ENCODE results near the gene C8G. TPM values are rescaled to one million over a fixed set of nuclear protein-coding genes. Genes with fewer than 3 reads are reported as not detected.

The C8G gene
- total RNA-seq, 1 donor from 2014 or later = 1.6 TPM

DNA sequence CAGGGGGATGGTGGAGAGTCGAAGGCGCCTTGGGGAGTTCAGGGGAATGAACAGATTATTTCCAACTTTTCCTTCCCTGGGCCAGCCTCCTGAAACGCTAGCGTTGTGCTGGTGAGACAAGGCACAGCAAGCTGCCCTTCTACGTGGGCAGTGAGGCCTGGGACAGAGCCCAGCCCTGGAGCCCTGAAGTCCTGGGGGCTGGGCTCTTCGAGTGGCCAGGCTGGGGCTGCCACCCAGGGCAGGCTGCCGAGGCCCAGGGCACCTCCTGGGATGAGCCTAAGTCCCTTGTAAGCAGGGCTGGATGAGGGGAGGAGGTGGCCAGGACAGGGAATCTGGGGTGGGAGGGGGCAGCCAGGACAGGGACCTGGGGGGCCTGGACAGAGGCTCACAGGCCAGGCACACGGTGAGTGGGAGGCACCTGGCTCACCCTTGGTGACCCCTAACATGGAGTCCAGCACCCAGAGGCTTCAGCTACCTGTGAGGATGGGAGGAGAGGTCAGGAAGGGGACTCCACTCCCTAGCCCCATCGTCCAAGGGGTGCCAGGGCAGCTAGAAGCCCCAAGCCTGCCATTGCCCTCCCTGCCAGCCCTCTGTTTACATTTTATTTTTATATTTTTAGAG, 5.7 kb downstream of the C8G start:
- peak overlapping the region; percentile 93 for H3K4me2 ChIP-seq (ENCODE audit: low read length)
- Mint-ChIP-seq H3K4me1 (ENCODE audit: low read depth, unreplicated experiment) (no peaks in the 10 kb centered on the region), H3K4me3 (ENCODE audit: unreplicated experiment) (peak overlapping the region; percentile 40), H3K36me3 (ENCODE audit: low read depth, unreplicated experiment) (no peaks in the 10 kb centered on the region), H3K27ac (ENCODE audit: unreplicated experiment) (no peak overlapping the region), H3K27me3 (ENCODE audit: low read depth, unreplicated experiment) (peaks cover 7% of the 10 kb centered on the region), H3K9me3 (ENCODE audit: unreplicated experiment) (no peaks in the 10 kb centered on the region)
- no peak for FAIRE-seq
- no peaks in the 10 kb centered on the region for H3K27me3 ChIP-seq (ENCODE audit: insufficient read depth, low read length)
- no peak for DNase-seq (ENCODE audit: low read depth)
- H3K79me2 ChIP-seq (ENCODE audit: insufficient read depth, low read length) = no peaks in the 10 kb centered on the region
- no peak overlapping the region for H3K27ac ChIP-seq (ENCODE audit: low read depth, low read length)
- H3K36me3 ChIP-seq (ENCODE audit: insufficient read depth, low read length) = no peaks in the 10 kb centered on the region
- no peaks in the 10 kb centered on the region for H4K20me1 ChIP-seq (ENCODE audit: insufficient read depth, low read length)
- peaks cover 7% of the 10 kb centered on the region for H3K4me1 ChIP-seq (ENCODE audit: insufficient read depth, low read length)
- H3K9ac ChIP-seq (ENCODE audit: low read length) = peak overlapping the region; percentile 72
- no peak for TF ChIP-seq EZH2 (IDR thresholded peaks at IDR 0.05; ENCODE audit: insufficient read depth, low read length)
- no peak for TF ChIP-seq CTCF (IDR thresholded peaks at IDR 0.05; ENCODE audit: insufficient read depth, low read depth, low read length)
- H3K4me3 ChIP-seq (ENCODE audit: insufficient read depth, low read depth, low read length) = no peak overlapping the region
- H3K9me3 ChIP-seq (ENCODE audit: insufficient read depth, low read depth, low read length) = no peaks in the 10 kb centered on the region
- peak overlapping the region; percentile 98 for H2AFZ ChIP-seq (ENCODE audit: low read depth, low read length)

DNA sequence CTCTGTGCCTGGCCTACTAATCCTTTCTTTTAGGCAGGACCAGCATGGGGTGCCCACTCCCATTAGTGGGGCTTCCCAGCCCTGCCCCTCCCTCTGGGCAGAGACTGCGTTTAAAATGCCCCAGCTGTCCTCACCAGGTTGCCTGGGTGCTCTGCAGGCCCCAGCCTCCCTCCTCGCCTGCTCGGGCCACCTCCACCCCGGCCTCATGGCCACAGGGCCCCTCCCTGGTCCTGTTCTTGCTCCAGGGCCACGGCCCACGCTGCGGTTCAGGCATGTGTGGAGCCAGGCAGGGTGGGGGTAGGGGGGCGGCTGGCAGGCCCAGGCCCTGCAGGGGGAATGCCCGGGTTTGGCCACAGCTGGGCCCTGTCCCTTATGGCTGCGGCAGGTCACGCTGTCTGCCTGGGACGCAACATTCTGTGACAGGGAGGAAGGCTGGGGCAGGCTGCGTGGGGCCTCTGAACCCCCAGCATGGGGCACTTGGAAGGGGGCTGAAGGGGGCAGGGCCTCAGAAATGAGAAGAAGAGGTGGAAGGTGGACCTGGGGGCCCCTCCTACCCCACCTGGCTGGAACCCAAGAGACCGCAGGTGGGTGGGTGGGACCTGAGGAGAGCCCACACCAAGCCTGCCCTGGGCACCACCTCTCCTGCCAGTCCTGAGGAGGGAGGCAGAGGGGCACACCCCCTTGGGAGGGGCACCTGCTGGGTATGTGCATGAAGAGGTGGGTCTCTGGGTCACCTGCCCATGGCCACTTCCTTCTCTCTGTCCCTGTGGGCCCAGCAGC, 6.7 kb downstream of the C8G start, which contains the start of gene LCN12:
Gene LCN12, plus strand, starts transcription at position 733 of the 780 bp plus-strand sequence. CDS start 55 bp downstream, outside the sequence.
- no peaks in the 10 kb centered on the region for H3K36me3 Mint-ChIP-seq (ENCODE audit: low read depth, unreplicated experiment)
- Histone ChIP-seq H2AFZ (ENCODE audit: low read depth, low read length) (no peak within 1 kb of the TSS), H3K79me2 (ENCODE audit: insufficient read depth, low read length) (no peaks in the 10 kb centered on the region), H3K27me3 (ENCODE audit: insufficient read depth, low read length) (no peaks in the 10 kb centered on the region), H3K27ac (ENCODE audit: low read depth, low read length) (no peak within 1 kb of the TSS), H3K36me3 (ENCODE audit: insufficient read depth, low read length) (no peaks in the 10 kb centered on the region), H3K4me2 (ENCODE audit: low read length) (no peak within 1 kb of the TSS), H3K9me3 (ENCODE audit: insufficient read depth, low read depth, low read length) (no peaks in the 10 kb centered on the region), H3K9ac (ENCODE audit: low read length) (no peak within 1 kb of the TSS), H4K20me1 (ENCODE audit: insufficient read depth, low read length) (no peaks in the 10 kb centered on the region), H3K4me3 (ENCODE audit: insufficient read depth, low read depth, low read length) (no peak within 1 kb of the TSS), H3K4me1 (ENCODE audit: insufficient read depth, low read length) (peaks cover 7% of the 10 kb centered on the region)
- H3K27ac Mint-ChIP-seq (ENCODE audit: unreplicated experiment) = no peak within 1 kb of the TSS
- peaks cover 3% of the 10 kb centered on the region for H3K9me3 Mint-ChIP-seq (ENCODE audit: unreplicated experiment)
- no peak within 1 kb of the TSS for H3K4me3 Mint-ChIP-seq (ENCODE audit: unreplicated experiment)
- no peak for TF ChIP-seq CTCF (IDR thresholded peaks at IDR 0.05; ENCODE audit: insufficient read depth, low read depth, low read length)
- TF ChIP-seq EZH2 (IDR thresholded peaks at IDR 0.05; ENCODE audit: insufficient read depth, low read length) = no peak
- DNase-seq (ENCODE audit: low read depth) = no peak
- H3K27me3 Mint-ChIP-seq (ENCODE audit: low read depth, unreplicated experiment) = peaks cover 10% of the 10 kb centered on the region
- no peak for FAIRE-seq
- H3K4me1 Mint-ChIP-seq (ENCODE audit: low read depth, unreplicated experiment) = no peaks in the 10 kb centered on the region
